LNCaP clone FGC (cell line): Measurements from ENCODE around the gene TRPC4AP.
"Not testable (repeated sequence)": the region's sequence is repeated elsewhere in the genome, so short reads cannot be mapped to it uniquely, and the experiment has no call there.

Experiments used
- DNase-seq: peaks from one replicate; pipeline ENCODE4 v3.0.0-alpha.2; 2011; ENCODE audit warnings: low read depth
- H3K4me3 ChIP-seq: 2 replicates; pipeline ENCODE4 v1.5.1; 2011; ENCODE audit warnings: mild to moderate bottlenecking, low read depth, low read length, control low read depth
- CTCF ChIP-seq: IDR thresholded peaks from 2 replicates; pipeline ENCODE4 v1.5.1; 2012; ENCODE audit warnings: mild to moderate bottlenecking; ENCODE audit not compliant: control insufficient read depth, insufficient read depth; ENCODE audit errors: extremely low read depth

The TRPC4AP gene

GRCh38 chr20:35077341-35077740, 15.3 kb downstream of the TRPC4AP start:
- TF ChIP-seq CTCF = no peak
- H3K4me3 ChIP-seq = no peak overlapping the region
- DNase-seq = no peak

- not testable (repeated sequence) for DNase-seq, H3K4me3 ChIP-seq
Observed at GRCh38 chr20:35071436-35072153, 21.0 kb downstream of the TRPC4AP start.

GRCh38 chr20:35066194-35066593, 26.4 kb downstream of the TRPC4AP start:
- no peak for DNase-seq
- no peak for TF ChIP-seq CTCF
- no peak overlapping the region for H3K4me3 ChIP-seq

- no peak overlapping the region for H3K4me3 ChIP-seq
- TF ChIP-seq CTCF = no peak
- DNase-seq = no peak
Observed at GRCh38 chr20:35065181-35065580, 27.4 kb downstream of the TRPC4AP start.

- TF ChIP-seq CTCF = no peak
- H3K4me3 ChIP-seq = no peak overlapping the region
- DNase-seq = no peak
Observed at GRCh38 chr20:35063168-35063567, 29.4 kb downstream of the TRPC4AP start.

GRCh38 chr20:35062478-35062877, 30.1 kb downstream of the TRPC4AP start:
- DNase-seq = no peak
- H3K4me3 ChIP-seq = no peak overlapping the region
- TF ChIP-seq CTCF = no peak

- no peak for TF ChIP-seq CTCF
- DNase-seq = no peak
- H3K4me3 ChIP-seq = no peak overlapping the region
Observed at GRCh38 chr20:35060168-35060567, 32.4 kb downstream of the TRPC4AP start.
